ENCODE data around the gene ALK. TPM values are rescaled to one million over a fixed set of nuclear protein-coding genes. Genes with fewer than 3 reads are reported as not detected.

Gene ALK
- polyA plus RNA-seq, 1 of the 3 experiments (the other 2 are of a cell fraction): 0.30 TPM

DNA sequence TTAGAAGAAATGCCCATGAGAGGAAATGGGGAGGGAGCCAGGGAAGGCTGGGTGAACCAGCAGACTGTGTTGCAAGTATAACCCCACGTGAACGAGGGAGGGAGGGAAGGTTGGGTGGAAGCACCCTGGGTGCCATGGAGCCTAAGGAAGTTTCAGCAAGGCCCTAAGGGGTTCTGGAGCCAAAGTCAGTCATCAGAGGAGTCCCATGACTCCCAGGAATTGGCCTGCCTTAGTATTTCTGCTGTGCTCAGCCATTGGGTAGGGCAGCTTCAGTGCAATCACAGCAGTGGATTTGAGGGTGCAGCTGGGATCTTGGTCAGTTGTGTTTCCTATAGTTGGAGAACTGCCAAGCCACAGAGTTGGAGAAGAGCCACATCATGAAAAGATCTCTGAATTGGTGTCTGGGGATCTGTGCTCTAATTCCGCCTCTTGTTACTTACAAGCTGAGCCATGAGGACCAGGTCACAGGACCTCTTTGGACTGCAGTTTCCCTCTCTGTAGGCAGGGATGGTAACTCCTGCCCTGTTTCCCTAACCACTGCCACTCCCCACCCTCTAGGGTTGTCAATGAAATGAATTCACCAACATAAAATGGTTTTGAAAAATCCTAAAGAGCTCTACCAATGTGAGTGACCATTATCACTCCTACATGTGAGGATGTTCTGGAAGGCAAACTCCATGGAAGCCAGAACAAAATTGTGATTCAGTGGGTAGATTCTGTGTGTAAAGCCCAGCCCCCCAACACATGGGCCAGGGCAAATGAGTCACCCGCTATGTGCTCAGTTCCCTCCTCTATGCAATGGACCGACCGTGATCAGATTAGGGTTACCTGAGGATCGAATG lies 697.3 kb downstream of the ALK start (continued):
- TF ChIP-seq, protein P1, sequence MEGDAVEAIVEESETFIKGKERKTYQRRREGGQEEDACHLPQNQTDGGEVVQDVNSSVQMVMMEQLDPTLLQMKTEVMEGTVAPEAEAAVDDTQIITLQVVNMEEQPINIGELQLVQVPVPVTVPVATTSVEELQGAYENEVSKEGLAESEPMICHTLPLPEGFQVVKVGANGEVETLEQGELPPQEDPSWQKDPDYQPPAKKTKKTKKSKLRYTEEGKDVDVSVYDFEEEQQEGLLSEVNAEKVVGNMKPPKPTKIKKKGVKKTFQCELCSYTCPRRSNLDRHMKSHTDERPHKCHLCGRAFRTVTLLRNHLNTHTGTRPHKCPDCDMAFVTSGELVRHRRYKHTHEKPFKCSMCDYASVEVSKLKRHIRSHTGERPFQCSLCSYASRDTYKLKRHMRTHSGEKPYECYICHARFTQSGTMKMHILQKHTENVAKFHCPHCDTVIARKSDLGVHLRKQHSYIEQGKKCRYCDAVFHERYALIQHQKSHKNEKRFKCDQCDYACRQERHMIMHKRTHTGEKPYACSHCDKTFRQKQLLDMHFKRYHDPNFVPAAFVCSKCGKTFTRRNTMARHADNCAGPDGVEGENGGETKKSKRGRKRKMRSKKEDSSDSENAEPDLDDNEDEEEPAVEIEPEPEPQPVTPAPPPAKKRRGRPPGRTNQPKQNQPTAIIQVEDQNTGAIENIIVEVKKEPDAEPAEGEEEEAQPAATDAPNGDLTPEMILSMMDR (IDR thresholded peaks at IDR 0.05): no peak
- TF ChIP-seq TAF1 (IDR thresholded peaks at IDR 0.05; ENCODE audit: borderline replicate concordance, low read depth, low read length) (no peak), RFX5 (IDR thresholded peaks at IDR 0.05; ENCODE audit: low read length) (no peak), FOXJ3 (CRISPR knock-in tag; IDR thresholded peaks at IDR 0.05) (peak; percentile 81; the same call in 1 of the 2 replicates), FOSL2 (IDR thresholded peaks at IDR 0.05; ENCODE audit: borderline replicate concordance, low read depth) (no peak), RCOR1 (IDR thresholded peaks at IDR 0.05; ENCODE audit: low read length) (peak; percentile 48; the same call in 1 of the 2 replicates), ELF1 (IDR thresholded peaks at IDR 0.05) (no peak), YY1 (IDR thresholded peaks at IDR 0.05; ENCODE audit: low read depth) (no peak), JUND (IDR thresholded peaks at IDR 0.05) (no peak)
- TF ChIP-seq, protein P2, sequence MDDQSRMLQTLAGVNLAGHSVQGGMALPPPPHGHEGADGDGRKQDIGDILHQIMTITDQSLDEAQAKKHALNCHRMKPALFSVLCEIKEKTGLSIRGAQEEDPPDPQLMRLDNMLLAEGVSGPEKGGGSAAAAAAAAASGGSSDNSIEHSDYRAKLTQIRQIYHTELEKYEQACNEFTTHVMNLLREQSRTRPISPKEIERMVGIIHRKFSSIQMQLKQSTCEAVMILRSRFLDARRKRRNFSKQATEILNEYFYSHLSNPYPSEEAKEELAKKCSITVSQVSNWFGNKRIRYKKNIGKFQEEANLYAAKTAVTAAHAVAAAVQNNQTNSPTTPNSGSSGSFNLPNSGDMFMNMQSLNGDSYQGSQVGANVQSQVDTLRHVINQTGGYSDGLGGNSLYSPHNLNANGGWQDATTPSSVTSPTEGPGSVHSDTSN (IDR thresholded peaks at IDR 0.05): no peak

DNA sequence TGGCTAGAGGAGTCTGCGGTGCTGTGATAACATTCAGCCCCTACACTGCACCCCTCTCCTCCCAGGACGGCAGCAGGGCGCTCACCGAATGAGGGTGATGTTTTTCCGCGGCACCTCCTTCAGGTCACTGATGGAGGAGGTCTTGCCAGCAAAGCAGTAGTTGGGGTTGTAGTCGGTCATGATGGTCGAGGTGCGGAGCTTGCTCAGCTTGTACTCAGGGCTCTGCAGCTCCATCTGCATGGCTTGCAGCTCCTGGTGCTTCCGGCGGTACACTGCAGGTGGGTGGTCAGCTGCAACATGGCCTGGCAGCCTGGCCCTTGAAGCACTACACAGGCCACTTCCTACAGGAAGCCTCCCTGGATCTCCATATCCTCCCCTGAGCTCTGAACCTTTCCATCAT lies 698.1 kb downstream of the ALK start:
- peaks cover 14 to 50% of the 10 kb centered on the region in 2 experiments for H3K4me1 ChIP-seq (ENCODE audit: control insufficient read depth in 1 of 2, insufficient read depth in 2 of 2, low read depth in 1 of 2, low read length in 1 of 2)
- no peaks in the 10 kb centered on the region for H3K36me3 ChIP-seq (replicated peaks in 1 of 2; ENCODE audit: control insufficient read depth in 1 of 2, insufficient read depth in 2 of 2, low read length in 1 of 2)
- TF ChIP-seq, protein P3, sequence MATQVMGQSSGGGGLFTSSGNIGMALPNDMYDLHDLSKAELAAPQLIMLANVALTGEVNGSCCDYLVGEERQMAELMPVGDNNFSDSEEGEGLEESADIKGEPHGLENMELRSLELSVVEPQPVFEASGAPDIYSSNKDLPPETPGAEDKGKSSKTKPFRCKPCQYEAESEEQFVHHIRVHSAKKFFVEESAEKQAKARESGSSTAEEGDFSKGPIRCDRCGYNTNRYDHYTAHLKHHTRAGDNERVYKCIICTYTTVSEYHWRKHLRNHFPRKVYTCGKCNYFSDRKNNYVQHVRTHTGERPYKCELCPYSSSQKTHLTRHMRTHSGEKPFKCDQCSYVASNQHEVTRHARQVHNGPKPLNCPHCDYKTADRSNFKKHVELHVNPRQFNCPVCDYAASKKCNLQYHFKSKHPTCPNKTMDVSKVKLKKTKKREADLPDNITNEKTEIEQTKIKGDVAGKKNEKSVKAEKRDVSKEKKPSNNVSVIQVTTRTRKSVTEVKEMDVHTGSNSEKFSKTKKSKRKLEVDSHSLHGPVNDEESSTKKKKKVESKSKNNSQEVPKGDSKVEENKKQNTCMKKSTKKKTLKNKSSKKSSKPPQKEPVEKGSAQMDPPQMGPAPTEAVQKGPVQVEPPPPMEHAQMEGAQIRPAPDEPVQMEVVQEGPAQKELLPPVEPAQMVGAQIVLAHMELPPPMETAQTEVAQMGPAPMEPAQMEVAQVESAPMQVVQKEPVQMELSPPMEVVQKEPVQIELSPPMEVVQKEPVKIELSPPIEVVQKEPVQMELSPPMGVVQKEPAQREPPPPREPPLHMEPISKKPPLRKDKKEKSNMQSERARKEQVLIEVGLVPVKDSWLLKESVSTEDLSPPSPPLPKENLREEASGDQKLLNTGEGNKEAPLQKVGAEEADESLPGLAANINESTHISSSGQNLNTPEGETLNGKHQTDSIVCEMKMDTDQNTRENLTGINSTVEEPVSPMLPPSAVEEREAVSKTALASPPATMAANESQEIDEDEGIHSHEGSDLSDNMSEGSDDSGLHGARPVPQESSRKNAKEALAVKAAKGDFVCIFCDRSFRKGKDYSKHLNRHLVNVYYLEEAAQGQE (IDR thresholded peaks at IDR 0.05; ENCODE audit: low read depth, low read length): no peak
- ChIA-PET POLR2A (interaction anchor here (0.9 kb wide), 1 partner anchor 16 kb away, joined by 3 read pairs; no protein-coding TSS in a partner anchor), CTCF (interaction anchor here (0.6 to 2.2 kb wide), 4 partner anchors 14 to 699 kb away, joined by 3 to 5 read pairs (median 4); no protein-coding TSS in a partner anchor)
- H4K20me1 ChIP-seq (ENCODE audit: insufficient read depth): no peaks in the 10 kb centered on the region
- H3K9me2 ChIP-seq: no peaks in the 10 kb centered on the region
- no peak overlapping the region for H3K9ac ChIP-seq
- no peak overlapping the region for H2AFZ ChIP-seq (ENCODE audit: low read depth)
- peak overlapping the region in 1 of 2 experiments; percentile 92; a peak in 2 of 4 replicates for H3K27ac ChIP-seq (ENCODE audit: low read depth in 2 of 2, low read length in 1 of 2)
- H3K9me3 ChIP-seq: no peaks in the 10 kb centered on the region
- 93% methylated on average over 11 of the region's 11 CpGs for WGBS (ENCODE audit: low lambda C conversion rate)
- peaks cover 13% of the 10 kb centered on the region; the same call in 1 of the 2 replicates for H3K27me3 ChIP-seq (ENCODE audit: insufficient read depth)
- H3K79me2 ChIP-seq (ENCODE audit: insufficient read depth): no peaks in the 10 kb centered on the region
- H3K4me3 ChIP-seq (ENCODE audit: low read depth in 2 of 2, low read length in 1 of 2): no peak overlapping the region
- H3K4me2 ChIP-seq: no peak overlapping the region
- H3F3A ChIP-seq (replicated peaks; ENCODE audit: insufficient read depth): no peaks in the 10 kb centered on the region
- no peak for DNase-seq
